IgD-negative memory B cell (primary cell): ENCODE measurements around the gene PPP1R15B. TPM values are rescaled to one million over a fixed set of nuclear protein-coding genes. Genes with fewer than 3 reads are reported as not detected.

Experiments
- H3K27ac Mint-ChIP-seq, 3 donors: one replicate each; pipeline ENCODE4 v1.8.0; 2020 to 2022; ENCODE audit warnings: mild to moderate bottlenecking in 3 of 3, mixed read lengths in 3 of 3, moderate library complexity in 1 of 3
- H3K27me3 Mint-ChIP-seq: one replicate; pipeline ENCODE4 v1.8.0; 2021; ENCODE audit warnings: mixed read lengths
- H3K36me3 Mint-ChIP-seq: one replicate; pipeline ENCODE4 v1.8.0; 2020; ENCODE audit warnings: mild to moderate bottlenecking, mixed read lengths
- H3K4me1 Mint-ChIP-seq, 3 donors: one replicate each; pipeline ENCODE4 v1.8.0; 2020 to 2022; ENCODE audit warnings: mixed read lengths in 3 of 3, mild to moderate bottlenecking in 1 of 3
- H3K4me3 Mint-ChIP-seq, 4 donors: one replicate each; pipeline ENCODE4 v1.8.0; 2020 to 2022; ENCODE audit warnings: mild to moderate bottlenecking in 4 of 4, mixed read lengths in 4 of 4, moderate library complexity in 3 of 4
- H3K9me3 Mint-ChIP-seq, 3 donors: one replicate each; pipeline ENCODE4 v1.8.0; 2020 to 2021; ENCODE audit warnings: mixed read lengths in 3 of 3, mild to moderate bottlenecking in 1 of 3
- polyA plus RNA-seq: library from polyadenylated mRNA; unstranded; fragments of 300-500 nt; fragmentation: Illumina TruSeq; gene quantifications from one replicate; pipeline ENCODE4 v1.2.3, GENCODE V29; 2021

PPP1R15B gene
- polyA plus RNA-seq, 1 donor from 2014 or later: 24.4 TPM

- Mint-ChIP-seq H3K9me3 (no peaks in the 10 kb centered on the region), H3K27ac (peak overlapping the region; percentile 83 to 99 (median 98)), H3K4me1 (peaks cover 21 to 32% (median 25%) of the 10 kb centered on the region in 3 donors), H3K36me3 (peaks cover 6% of the 10 kb centered on the region), H3K4me3 (peak overlapping the region; percentile 98 to 100 (median 99)), H3K27me3 (no peaks in the 10 kb centered on the region)
These were observed 3.5 kb downstream of the PPP1R15B start for GRCh38 chr1:204408074-204408507.

- peaks cover 18 to 29% (median 23%) of the 10 kb centered on the region in 3 donors for H3K4me1 Mint-ChIP-seq
- H3K9me3 Mint-ChIP-seq: no peaks in the 10 kb centered on the region
- H3K27me3 Mint-ChIP-seq: no peaks in the 10 kb centered on the region
- peak overlapping the region; percentile 83 to 99 (median 98) for H3K27ac Mint-ChIP-seq
- peaks cover 6% of the 10 kb centered on the region for H3K36me3 Mint-ChIP-seq
- peak overlapping the region; percentile 98 to 100 (median 99) for H3K4me3 Mint-ChIP-seq
These were observed 4.2 kb downstream of the PPP1R15B start for GRCh38 chr1:204407295-204407971.

DNA sequence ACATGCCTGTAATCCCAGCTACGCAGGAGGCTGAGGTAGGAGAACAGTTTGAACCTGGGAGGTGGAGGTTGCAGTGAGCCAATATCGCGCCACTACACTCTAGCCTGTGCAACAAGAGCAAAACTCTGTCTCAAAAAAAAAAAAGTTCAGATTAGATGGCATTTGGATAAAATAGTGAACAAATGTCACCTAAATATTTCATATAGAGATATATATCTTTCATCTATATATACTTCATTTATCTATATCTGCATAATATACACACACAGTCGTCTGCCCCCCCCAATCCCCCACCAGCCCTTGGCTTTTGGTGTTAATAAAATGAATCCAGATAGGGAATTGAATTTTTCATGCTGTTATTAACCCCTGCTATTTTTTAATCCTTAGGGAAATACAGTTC is 5.0 kb downstream of the PPP1R15B start:
- peak overlapping the region in 1 of 3 donors; percentile 53 for H3K27ac Mint-ChIP-seq
- H3K9me3 Mint-ChIP-seq: no peaks in the 10 kb centered on the region
- no peaks in the 10 kb centered on the region for H3K27me3 Mint-ChIP-seq
- peaks cover 6% of the 10 kb centered on the region for H3K36me3 Mint-ChIP-seq
- H3K4me3 Mint-ChIP-seq: peak overlapping the region; percentile 98 to 100 (median 99)
- peaks cover 16 to 23% (median 20%) of the 10 kb centered on the region in 3 donors for H3K4me1 Mint-ChIP-seq

- Mint-ChIP-seq H3K27me3 (no peaks in the 10 kb centered on the region), H3K4me1 (peaks cover 16 to 26% (median 20%) of the 10 kb centered on the region in 3 donors), H3K4me3 (peak overlapping the region; percentile 33 to 99 (median 98)), H3K36me3 (peaks cover 6% of the 10 kb centered on the region), H3K27ac (peak overlapping the region in 1 of 3 donors; percentile 53), H3K9me3 (no peaks in the 10 kb centered on the region)
These were observed 5.6 kb downstream of the PPP1R15B start for GRCh38 chr1:204405988-204406387.

DNA sequence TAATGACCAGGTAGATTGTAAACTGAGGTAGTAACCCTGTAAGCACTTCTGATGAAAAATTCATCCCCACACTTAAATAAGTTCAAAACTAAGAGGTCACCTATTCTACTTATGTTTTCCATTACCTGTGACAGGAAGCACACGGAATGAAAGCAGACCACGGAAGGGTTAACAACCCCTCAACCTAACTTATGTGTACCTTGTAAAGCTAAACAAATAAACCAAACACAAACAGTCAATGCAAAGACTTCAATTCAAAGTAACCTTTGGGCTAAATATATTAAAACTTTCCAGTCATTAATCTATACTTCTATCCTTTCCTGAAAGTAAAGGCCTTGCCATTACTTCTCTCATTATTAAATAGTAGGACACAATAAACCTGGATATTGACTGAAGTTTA is 7.0 kb downstream of the PPP1R15B start:
- Mint-ChIP-seq H3K4me1 (peaks cover 16 to 30% (median 18%) of the 10 kb centered on the region in 3 donors), H3K27me3 (no peaks in the 10 kb centered on the region), H3K36me3 (peaks cover 5% of the 10 kb centered on the region), H3K4me3 (peak overlapping the region in 1 of 4 donors; percentile 38), H3K9me3 (no peaks in the 10 kb centered on the region), H3K27ac (no peak overlapping the region)

GRCh38 chr1:204402391-204402790 is 9.2 kb downstream of the PPP1R15B start:
- peaks cover 18 to 23% (median 22%) of the 10 kb centered on the region in 3 donors for H3K4me1 Mint-ChIP-seq
- H3K27ac Mint-ChIP-seq: peak overlapping the region in 1 of 3 donors; percentile 18
- no peaks in the 10 kb centered on the region for H3K9me3 Mint-ChIP-seq
- H3K36me3 Mint-ChIP-seq: peaks cover 3% of the 10 kb centered on the region
- H3K27me3 Mint-ChIP-seq: no peaks in the 10 kb centered on the region
- H3K4me3 Mint-ChIP-seq: no peak overlapping the region

DNA sequence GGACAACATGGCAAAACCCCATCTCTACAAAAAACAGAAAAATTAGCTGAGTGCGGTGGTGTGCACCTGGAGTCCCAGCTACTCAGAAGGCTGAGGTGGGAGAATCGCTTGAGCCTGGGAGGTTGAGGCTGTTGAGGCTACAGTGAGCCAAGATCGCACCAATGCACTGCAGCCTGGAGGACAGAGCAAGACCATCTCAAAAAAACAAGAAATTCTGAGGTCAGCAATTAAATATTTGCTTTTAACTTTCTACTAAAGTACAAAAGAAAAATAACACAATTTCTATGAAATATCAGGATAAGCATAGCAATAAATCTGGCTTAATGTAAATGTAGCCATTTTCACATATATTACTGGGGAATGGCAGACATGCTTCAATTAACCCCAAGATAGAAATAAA is 9.9 kb downstream of the PPP1R15B start:
- Mint-ChIP-seq H3K4me1 (peaks cover 15 to 20% (median 17%) of the 10 kb centered on the region in 3 donors), H3K27me3 (no peaks in the 10 kb centered on the region), H3K9me3 (no peaks in the 10 kb centered on the region), H3K36me3 (peaks cover 3% of the 10 kb centered on the region), H3K27ac (peak overlapping the region in 1 of 3 donors; percentile 18), H3K4me3 (no peak overlapping the region)

DNA sequence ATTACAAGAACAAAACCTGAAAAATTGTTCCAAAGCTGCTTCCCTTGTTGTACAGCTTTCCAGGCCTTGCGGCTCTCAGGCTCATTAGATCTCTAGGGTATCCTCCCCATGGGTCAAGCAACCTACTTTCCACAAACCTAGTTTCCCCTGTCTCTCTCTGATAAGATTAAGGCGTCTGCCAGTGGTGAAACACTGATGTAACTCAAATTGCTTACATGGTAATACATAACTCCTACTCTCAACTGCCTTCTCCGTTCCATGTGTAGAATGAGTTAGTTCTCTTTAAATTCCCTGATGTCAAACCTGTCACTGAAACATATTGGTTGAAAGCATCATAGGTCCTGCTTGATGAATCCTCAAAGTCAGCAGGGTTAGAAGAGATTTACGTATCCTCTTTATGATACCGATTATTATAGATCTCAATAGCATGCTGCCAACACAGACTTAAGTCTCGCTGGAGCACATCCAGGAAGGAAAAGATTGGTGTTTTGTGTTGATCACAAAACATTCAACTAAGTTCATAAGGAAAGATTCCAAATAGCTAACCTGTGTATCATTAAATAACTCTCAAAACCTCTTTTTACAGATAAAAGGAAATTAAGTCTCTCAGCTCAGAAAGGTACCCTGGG is 10.6 kb downstream of the PPP1R15B start:
- Mint-ChIP-seq H3K4me3 (peak overlapping the region in 1 of 4 donors; percentile 20), H3K36me3 (peaks cover 3% of the 10 kb centered on the region), H3K27ac (peak overlapping the region in 1 of 3 donors; percentile 53), H3K4me1 (peaks cover 12 to 18% (median 13%) of the 10 kb centered on the region in 3 donors), H3K27me3 (no peaks in the 10 kb centered on the region), H3K9me3 (no peaks in the 10 kb centered on the region)

GRCh38 chr1:204398197-204399125 is 13.2 kb downstream of the PPP1R15B start:
- Mint-ChIP-seq H3K36me3 (peaks cover 5% of the 10 kb centered on the region), H3K27me3 (no peaks in the 10 kb centered on the region)

GRCh38 chr1:204396015-204396583 is 15.5 kb downstream of the PPP1R15B start:
- Mint-ChIP-seq H3K4me3 (no peak overlapping the region), H3K4me1 (peaks cover 5 to 10% (median 10%) of the 10 kb centered on the region in 3 donors), H3K9me3 (no peaks in the 10 kb centered on the region), H3K27ac (peak overlapping the region in 1 of 3 donors; percentile 23), H3K27me3 (no peaks in the 10 kb centered on the region), H3K36me3 (peaks cover 5% of the 10 kb centered on the region)

More at GRCh38 chr1:204398197-204399125, 13.2 kb downstream of the PPP1R15B start:
- Mint-ChIP-seq H3K4me3 (no peak overlapping the region), H3K27ac (peak overlapping the region in 2 of 3 donors; percentile 10 to 67), H3K9me3 (no peaks in the 10 kb centered on the region), H3K4me1 (peaks cover 5 to 11% (median 10%) of the 10 kb centered on the region in 3 donors)

DNA sequence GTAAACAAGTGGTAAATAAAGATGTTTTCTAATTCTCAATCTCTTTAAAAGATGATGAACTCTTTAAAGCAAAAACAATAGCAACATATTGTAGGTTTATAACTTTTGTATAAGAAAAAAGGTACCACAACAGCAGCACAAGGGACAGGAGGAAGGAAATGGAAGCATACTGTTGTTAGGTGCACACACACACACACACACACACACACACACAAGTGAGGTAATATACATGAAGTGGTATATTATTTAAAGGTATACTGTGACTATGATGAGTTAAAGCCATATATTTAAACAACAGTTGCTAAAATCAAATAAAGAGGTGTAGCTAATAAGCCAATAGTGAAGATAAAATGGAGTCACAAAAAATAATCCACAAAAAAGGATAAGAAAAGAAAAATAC is 20.0 kb downstream of the PPP1R15B start:
- H3K27me3 Mint-ChIP-seq: no peaks in the 10 kb centered on the region
- H3K4me1 Mint-ChIP-seq: peaks cover 0 to 7% (median 4%) of the 10 kb centered on the region in 3 donors
- H3K4me3 Mint-ChIP-seq: no peak overlapping the region
- H3K36me3 Mint-ChIP-seq: peaks cover 2% of the 10 kb centered on the region
- no peak overlapping the region for H3K27ac Mint-ChIP-seq
- H3K9me3 Mint-ChIP-seq: no peaks in the 10 kb centered on the region

- peak overlapping the region in 1 of 3 donors; percentile 75 for H3K27ac Mint-ChIP-seq
- H3K9me3 Mint-ChIP-seq: no peaks in the 10 kb centered on the region
- H3K36me3 Mint-ChIP-seq: peaks cover 2% of the 10 kb centered on the region
- no peak overlapping the region for H3K4me3 Mint-ChIP-seq
- H3K4me1 Mint-ChIP-seq: peaks cover 0 to 7% (median 4%) of the 10 kb centered on the region in 3 donors
- H3K27me3 Mint-ChIP-seq: no peaks in the 10 kb centered on the region
These were observed 20.7 kb downstream of the PPP1R15B start for GRCh38 chr1:204390751-204391466.

GRCh38 chr1:204385727-204386126 is 25.9 kb downstream of the PPP1R15B start:
- H3K4me3 Mint-ChIP-seq: no peak overlapping the region
- no peaks in the 10 kb centered on the region for H3K9me3 Mint-ChIP-seq

More at GRCh38 chr1:204385727-204386126, 25.9 kb downstream of the PPP1R15B start:
- peaks cover 8% of the 10 kb centered on the region for H3K27me3 Mint-ChIP-seq
- H3K27ac Mint-ChIP-seq: no peak overlapping the region
- H3K4me1 Mint-ChIP-seq: peaks cover 0 to 2% (median 2%) of the 10 kb centered on the region in 3 donors
- H3K36me3 Mint-ChIP-seq: no peaks in the 10 kb centered on the region
